Measurements from ENCODE around the gene CSF3. TPM values are rescaled to one million over a fixed set of nuclear protein-coding genes. Genes with fewer than 3 reads are reported as not detected.

The CSF3 gene
- total RNA-seq, 2 experiments from 2014 or later: not detected

DNA sequence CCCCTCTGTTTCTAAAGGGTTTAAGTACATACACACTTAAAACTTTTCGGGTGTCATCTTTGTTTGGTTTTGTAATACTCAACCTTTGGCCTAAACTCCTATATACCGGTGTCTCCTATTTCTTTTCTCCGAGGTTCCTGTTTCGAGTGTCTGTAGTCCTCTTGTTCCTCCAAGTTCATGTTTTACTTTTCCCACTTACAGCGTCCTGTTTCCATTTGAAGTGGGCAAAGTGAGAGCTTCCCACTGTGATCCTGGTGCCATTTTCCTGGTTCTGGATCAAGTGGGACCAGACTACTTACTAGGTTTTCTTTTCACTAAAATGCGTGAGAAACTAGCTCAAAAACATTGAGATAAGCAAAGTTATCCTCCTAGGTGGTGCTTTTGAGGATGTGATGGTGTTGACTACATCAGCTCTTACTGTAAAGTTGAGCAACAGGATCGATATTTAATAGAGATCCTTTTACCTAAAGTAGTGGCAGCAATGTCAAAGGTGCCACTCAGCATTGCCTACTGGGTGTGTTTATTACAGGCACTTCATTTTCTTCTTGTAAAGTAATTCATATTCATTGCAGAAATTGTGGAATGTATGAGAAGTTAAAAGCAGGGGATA, 33.4 kb upstream of the CSF3 start:
- BruUV-seq (replicated peaks): TSS peak; percentile 65
- DNase-seq (ENCODE audit: low spot score): peak; percentile 14
- TF ChIP-seq, protein P1, sequence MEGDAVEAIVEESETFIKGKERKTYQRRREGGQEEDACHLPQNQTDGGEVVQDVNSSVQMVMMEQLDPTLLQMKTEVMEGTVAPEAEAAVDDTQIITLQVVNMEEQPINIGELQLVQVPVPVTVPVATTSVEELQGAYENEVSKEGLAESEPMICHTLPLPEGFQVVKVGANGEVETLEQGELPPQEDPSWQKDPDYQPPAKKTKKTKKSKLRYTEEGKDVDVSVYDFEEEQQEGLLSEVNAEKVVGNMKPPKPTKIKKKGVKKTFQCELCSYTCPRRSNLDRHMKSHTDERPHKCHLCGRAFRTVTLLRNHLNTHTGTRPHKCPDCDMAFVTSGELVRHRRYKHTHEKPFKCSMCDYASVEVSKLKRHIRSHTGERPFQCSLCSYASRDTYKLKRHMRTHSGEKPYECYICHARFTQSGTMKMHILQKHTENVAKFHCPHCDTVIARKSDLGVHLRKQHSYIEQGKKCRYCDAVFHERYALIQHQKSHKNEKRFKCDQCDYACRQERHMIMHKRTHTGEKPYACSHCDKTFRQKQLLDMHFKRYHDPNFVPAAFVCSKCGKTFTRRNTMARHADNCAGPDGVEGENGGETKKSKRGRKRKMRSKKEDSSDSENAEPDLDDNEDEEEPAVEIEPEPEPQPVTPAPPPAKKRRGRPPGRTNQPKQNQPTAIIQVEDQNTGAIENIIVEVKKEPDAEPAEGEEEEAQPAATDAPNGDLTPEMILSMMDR (conservative IDR thresholded peaks at IDR 0.05; ENCODE audit: low read length): no peak
- TF ChIP-seq EZH2phosphoT487 (IDR thresholded peaks at IDR 0.05; ENCODE audit: borderline replicate concordance, low read depth, low read length): no peak
- ChIA-PET POLR2A (no interaction called here), CTCF (ENCODE audit: unreplicated experiment) (interaction anchor here (0.6 kb wide), 1 partner anchor 105 kb away, joined by 3 read pairs; no protein-coding TSS in a partner anchor)
- Histone ChIP-seq H3K27ac (ENCODE audit: low read depth, low read length, poor library complexity, severe bottlenecking) (peak overlapping the region; percentile 64), H3K9me3 (ENCODE audit: low read length) (no peaks in the 10 kb centered on the region), H3K4me1 (ENCODE audit: insufficient read depth, low read length, poor library complexity, severe bottlenecking) (peaks cover 23% of the 10 kb centered on the region), H3K79me2 (ENCODE audit: insufficient read depth, low read depth, low read length) (peaks cover 30% of the 10 kb centered on the region), H2AFZ (ENCODE audit: low read length) (no peak overlapping the region), H3K4me3 (ENCODE audit: low read depth, low read length, poor library complexity, severe bottlenecking) (peak overlapping the region; percentile 96), H4K20me1 (ENCODE audit: insufficient read depth, low read length) (peaks cover 22% of the 10 kb centered on the region; the same call in 1 of the 2 replicates), H3K9me2 (ENCODE audit: insufficient read depth, low read length) (no peaks in the 10 kb centered on the region), H3K4me2 (ENCODE audit: low read length) (peak overlapping the region; percentile 93), H3K36me3 (ENCODE audit: insufficient read depth, low read length) (peaks cover 47% of the 10 kb centered on the region)
- intact Hi-C loops (cut with micrococcal nuclease; ENCODE audit: unreplicated experiment): no loop called here

DNA sequence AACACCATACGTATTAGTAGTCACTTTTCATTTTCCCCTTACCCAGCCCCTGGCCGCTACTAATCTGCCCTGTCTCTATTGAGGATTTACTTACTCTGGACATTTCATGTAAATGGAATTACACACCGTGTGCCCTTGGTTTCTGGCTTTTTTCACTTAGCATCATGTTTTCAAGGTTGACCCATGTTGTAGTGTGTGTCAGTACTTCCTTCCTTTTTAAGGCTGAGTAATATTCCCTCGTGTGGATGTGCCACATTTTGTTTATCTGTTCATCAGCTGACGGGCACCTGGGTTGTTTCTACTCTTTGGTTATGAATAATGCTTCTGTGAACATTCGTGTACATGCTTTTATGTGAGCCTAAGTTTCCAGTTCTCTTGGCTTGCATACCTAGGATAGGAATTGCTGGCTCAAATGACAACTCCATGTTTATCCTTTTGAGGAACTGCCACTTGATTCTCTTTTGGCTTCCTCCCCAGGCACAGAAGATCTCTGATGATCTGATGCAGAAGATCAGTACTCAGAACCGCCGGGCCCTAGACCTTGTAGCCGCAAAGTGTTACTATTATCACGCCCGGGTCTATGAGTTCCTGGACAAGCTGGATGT, 26.9 kb upstream of the CSF3 start:
- H3K4me3 ChIP-seq (ENCODE audit: low read depth, low read length, poor library complexity, severe bottlenecking): no peak overlapping the region
- peaks cover 99% of the 10 kb centered on the region for H3K36me3 ChIP-seq (ENCODE audit: insufficient read depth, low read length)
- POLR2A ChIA-PET: no interaction called here
- intact Hi-C loops (cut with micrococcal nuclease; ENCODE audit: unreplicated experiment): no loop called here
- no peaks in the 10 kb centered on the region for H3K9me3 ChIP-seq (ENCODE audit: low read length)
- DNase-seq (ENCODE audit: low spot score): no peak
- no peak overlapping the region for H3K27ac ChIP-seq (ENCODE audit: low read depth, low read length, poor library complexity, severe bottlenecking)
- peaks cover 4% of the 10 kb centered on the region for H3K79me2 ChIP-seq (ENCODE audit: insufficient read depth, low read depth, low read length)
- 0 out of 2 replicates have a peak, but pooled peaks cover 3% of the 10 kb centered on the region for H4K20me1 ChIP-seq (ENCODE audit: insufficient read depth, low read length)
- no peak overlapping the region for H2AFZ ChIP-seq (ENCODE audit: low read length)
- no peaks in the 10 kb centered on the region for H3K9me2 ChIP-seq (ENCODE audit: insufficient read depth, low read length)
- BruUV-seq (replicated peaks): no TSS peak
- no peak overlapping the region for H3K4me2 ChIP-seq (ENCODE audit: low read length)
- TF ChIP-seq, protein P1 (conservative IDR thresholded peaks at IDR 0.05; ENCODE audit: low read length): no peak
- TF ChIP-seq EZH2phosphoT487 (IDR thresholded peaks at IDR 0.05; ENCODE audit: borderline replicate concordance, low read depth, low read length): no peak
- CTCF ChIA-PET (ENCODE audit: unreplicated experiment): no interaction called here
- H3K4me1 ChIP-seq (ENCODE audit: insufficient read depth, low read length, poor library complexity, severe bottlenecking): no peaks in the 10 kb centered on the region

GRCh38 chr17:39994448-39994847, 20.8 kb upstream of the CSF3 start:
- no TSS peak for BruUV-seq (replicated peaks)
- POLR2A ChIA-PET: no interaction called here
- intact Hi-C loops (cut with micrococcal nuclease; ENCODE audit: unreplicated experiment): no loop called here

More at GRCh38 chr17:39994448-39994847, 20.8 kb upstream of the CSF3 start:
- no peak overlapping the region for H3K27ac ChIP-seq (ENCODE audit: low read depth, low read length, poor library complexity, severe bottlenecking)
- TF ChIP-seq, protein P1 (conservative IDR thresholded peaks at IDR 0.05; ENCODE audit: low read length): no peak
- TF ChIP-seq EZH2phosphoT487 (IDR thresholded peaks at IDR 0.05; ENCODE audit: borderline replicate concordance, low read depth, low read length): no peak
- H3K9me2 ChIP-seq (ENCODE audit: insufficient read depth, low read length): no peaks in the 10 kb centered on the region
- CTCF ChIA-PET (ENCODE audit: unreplicated experiment): no interaction called here
- H3K36me3 ChIP-seq (ENCODE audit: insufficient read depth, low read length): peaks cover 87% of the 10 kb centered on the region
- no peaks in the 10 kb centered on the region for H4K20me1 ChIP-seq (ENCODE audit: insufficient read depth, low read length)
- no peaks in the 10 kb centered on the region for H3K9me3 ChIP-seq (ENCODE audit: low read length)
- no peak overlapping the region for H2AFZ ChIP-seq (ENCODE audit: low read length)
- no peak for DNase-seq (ENCODE audit: low spot score)
- no peaks in the 10 kb centered on the region for H3K79me2 ChIP-seq (ENCODE audit: insufficient read depth, low read depth, low read length)
- no peaks in the 10 kb centered on the region for H3K4me1 ChIP-seq (ENCODE audit: insufficient read depth, low read length, poor library complexity, severe bottlenecking)
- H3K4me3 ChIP-seq (ENCODE audit: low read depth, low read length, poor library complexity, severe bottlenecking): no peak overlapping the region
- no peak overlapping the region for H3K4me2 ChIP-seq (ENCODE audit: low read length)
